GM12878 (cell line): ENCODE measurements around the gene HMGB2. TPM values are rescaled to one million over a fixed set of nuclear protein-coding genes. Genes with fewer than 3 reads are reported as not detected.

Experiments used
- BCL11A ChIP-seq: IDR thresholded peaks from 2 replicates; pipeline ENCODE4 v1.6.1; 2011; ENCODE audit warnings: low read depth, low read length
- BRCA1 ChIP-seq: IDR thresholded peaks from 2 replicates; pipeline ENCODE4 v1.6.1; 2011; ENCODE audit warnings: low read depth, low read length, improper control_type of control experiment
- CBX3 ChIP-seq: fragments of 200-600 bp; sonication (generic); IDR thresholded peaks from 2 replicates; pipeline ENCODE4 v1.6.1; 2016; ENCODE audit warnings: low read depth, borderline replicate concordance
- CBX5 ChIP-seq: sonication (generic); IDR thresholded peaks from 2 replicates; pipeline ENCODE4 v1.6.1; 2016; ENCODE audit warnings: low read depth, moderate library complexity, mild to moderate bottlenecking, inconsistent platforms
- CHD2 ChIP-seq: IDR thresholded peaks from 2 replicates; pipeline ENCODE4 v1.6.1; 2011; ENCODE audit warnings: low read depth, low read length, improper control_type of control experiment, borderline replicate concordance
- CREB1 ChIP-seq: IDR thresholded peaks from 2 replicates; pipeline ENCODE4 v1.6.1; 2012; ENCODE audit warnings: low read depth, mild to moderate bottlenecking, inconsistent platforms
- GABPA ChIP-seq: IDR thresholded peaks from 2 replicates; pipeline ENCODE4 v1.6.1; 2014; ENCODE audit warnings: antibody characterized with exemption, low read depth, mild to moderate bottlenecking, inconsistent platforms
- HSF1 ChIP-seq: fragments of 150-350 bp; IDR thresholded peaks from 2 replicates; pipeline ENCODE4 v1.6.1; 2014; ENCODE audit warnings: mild to moderate bottlenecking, low read depth, low read length
- IKZF2 ChIP-seq, 2 experiments: fragments of 450-650 bp; IDR thresholded peaks; 2 replicates each; pipeline ENCODE4 v1.6.1; 2017; ENCODE audit warnings: mild to moderate bottlenecking in 2 of 2, moderate library complexity in 2 of 2
- JUND ChIP-seq: IDR thresholded peaks from 2 replicates; pipeline ENCODE4 v1.6.1; 2012; ENCODE audit warnings: low read depth, mild to moderate bottlenecking, low read length, improper control_type of control experiment, moderate library complexity
- MXI1 ChIP-seq: fragments of 150-350 bp; IDR thresholded peaks from 2 replicates; pipeline ENCODE4 v1.6.1; 2011; ENCODE audit warnings: low read depth, mild to moderate bottlenecking, inconsistent platforms, low read length, improper control_type of control experiment
- NFIC ChIP-seq: IDR thresholded peaks from 2 replicates; pipeline ENCODE4 v1.6.1; 2012; ENCODE audit warnings: low read depth, mild to moderate bottlenecking, inconsistent platforms, low read length, moderate library complexity
- NR2C2 ChIP-seq: IDR thresholded peaks from 2 replicates; pipeline ENCODE4 v1.6.1; 2011; ENCODE audit warnings: borderline replicate concordance, low read depth; ENCODE audit not compliant: control insufficient read depth, insufficient read length
- NR2F1 ChIP-seq: fragments of 450-650 bp; conservative IDR thresholded peaks from 2 replicates; pipeline ENCODE4 v1.6.1; 2017; ENCODE audit warnings: mild to moderate bottlenecking
- PAX5 ChIP-seq: IDR thresholded peaks from 2 replicates; pipeline ENCODE4 v1.6.1; 2011; ENCODE audit warnings: low read depth, low read length, borderline replicate concordance
- PAX8 ChIP-seq: fragments of 450-650 bp; IDR thresholded peaks from 2 replicates; pipeline ENCODE4 v1.6.1; 2017; ENCODE audit warnings: mild to moderate bottlenecking, moderate library complexity
- SIX5 ChIP-seq: IDR thresholded peaks from 2 replicates; pipeline ENCODE4 v1.6.1; 2011; ENCODE audit warnings: mild to moderate bottlenecking, low read depth, low read length, moderate library complexity; ENCODE audit not compliant: severe bottlenecking
- SREBF2 ChIP-seq: IDR thresholded peaks from 2 replicates; pipeline ENCODE4 v1.6.1; 2012; ENCODE audit warnings: mild to moderate bottlenecking, low read length
- SUPT20H ChIP-seq: IDR thresholded peaks from 2 replicates; pipeline ENCODE4 v1.6.1; 2011; ENCODE audit warnings: low read depth, mild to moderate bottlenecking, low read length, moderate library complexity, borderline replicate concordance; ENCODE audit not compliant: control insufficient read depth
- TCF3 ChIP-seq: IDR thresholded peaks from 2 replicates; pipeline ENCODE4 v1.6.1; 2012; ENCODE audit warnings: low read depth, mild to moderate bottlenecking, low read length, borderline replicate concordance; ENCODE audit not compliant: insufficient read depth
- ZNF274 ChIP-seq: IDR thresholded peaks from one replicate; pipeline ENCODE4 v1.8.0; 2011; ENCODE audit not compliant: insufficient read length, insufficient read depth
- polyA plus RNA-seq, 11 experiments: library from polyadenylated mRNA; depleted of rRNA in 4 of 11; unstranded in 6 of 11; stranded (reverse) in 5 of 11; fragments of >200 nt; fragmentation: Nextera tagmentation in 4 of 11; fragmentation: Illumina TruSeq in 1 of 11; extraction: Ambion mirVana in 4 of 11; extraction: Trizol in 1 of 11; gene quantifications; 1 replicate in 1 of 11; 2 replicates in 10 of 11; pipeline versions ENCODE4 v1.2.1 to v1.2.3, GENCODE V29; 2011 to 2016; ENCODE audit warnings: inconsistent platforms in 2 of 11, missing spikeins in 2 of 11, low read depth in 1 of 11
- total RNA-seq, 4 experiments: library from RNA; depleted of rRNA in 3 of 4; stranded (reverse); fragments of >200 nt in 3 of 4; fragmentation: Illumina TruSeq in 1 of 4; extraction: Trizol in 1 of 4; gene quantifications; 2 replicates each; pipeline versions ENCODE4 v1.2.1 to v1.2.3, GENCODE V29; 2013 to 2021
- TF ChIP-seq, protein P1 (sequence below): fragments of 450-650 bp; formaldehyde crosslinking; IDR thresholded peaks from 2 replicates; pipeline ENCODE4 v1.4.0; 2022; ENCODE audit warnings: mild to moderate bottlenecking, moderate library complexity
- TF ChIP-seq, protein P2 (sequence below): fragments of 450-650 bp; IDR thresholded peaks from 2 replicates; pipeline ENCODE4 v1.6.1; 2016; ENCODE audit warnings: mild to moderate bottlenecking
- TF ChIP-seq, protein P3 (sequence below): fragments of 450-650 bp; IDR thresholded peaks from 2 replicates; pipeline ENCODE4 v1.6.1; 2016; ENCODE audit warnings: mild to moderate bottlenecking

HMGB2 gene
- total and polyA plus RNA-seq, 10 of the 15 experiments (the other 5 are each of a cell fraction or from before 2014, with no cell fraction given) = 260 to 961 (median 668) TPM

DNA sequence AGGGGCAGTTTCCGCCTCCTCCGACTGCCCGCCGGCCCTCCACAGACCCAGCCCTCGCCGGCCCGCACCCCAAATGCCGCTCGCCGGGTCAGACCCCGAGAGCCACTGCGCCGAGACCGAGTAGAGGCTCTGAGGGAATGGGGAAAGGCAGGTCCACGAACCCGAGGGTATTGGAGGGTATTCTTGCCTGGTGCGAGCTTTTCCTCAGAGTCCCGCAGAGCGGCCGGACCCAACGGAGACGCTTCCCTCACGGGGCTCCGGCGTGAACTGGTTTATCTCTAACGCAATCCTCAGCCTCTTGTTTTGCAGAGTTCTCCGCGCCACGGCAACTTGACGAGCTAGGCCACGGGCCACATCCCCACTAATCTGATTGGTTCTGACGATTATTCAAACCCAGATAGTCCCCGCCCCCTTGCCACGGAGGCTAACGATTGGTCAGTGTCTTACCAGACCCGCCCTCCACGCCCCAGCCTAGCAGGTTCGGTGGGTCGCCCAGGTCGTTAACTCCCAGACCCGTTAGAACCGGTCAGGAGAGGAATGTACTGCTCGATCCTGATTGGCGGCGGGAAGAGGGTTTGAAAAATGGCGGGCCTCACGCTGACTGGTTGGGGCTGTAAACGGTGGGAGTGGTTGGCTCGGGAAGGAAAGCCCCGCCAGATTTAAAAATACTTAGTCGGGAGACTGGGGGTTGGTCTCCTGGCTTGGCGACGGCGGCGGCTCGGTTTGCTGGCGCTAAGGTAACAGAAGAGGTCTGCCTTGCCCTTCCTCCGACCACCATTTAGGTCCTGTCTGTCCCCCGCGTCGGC, at the start of gene HMGB2 (continued):
- TF ChIP-seq NR2C2 = no peak
- TF ChIP-seq, protein P1, sequence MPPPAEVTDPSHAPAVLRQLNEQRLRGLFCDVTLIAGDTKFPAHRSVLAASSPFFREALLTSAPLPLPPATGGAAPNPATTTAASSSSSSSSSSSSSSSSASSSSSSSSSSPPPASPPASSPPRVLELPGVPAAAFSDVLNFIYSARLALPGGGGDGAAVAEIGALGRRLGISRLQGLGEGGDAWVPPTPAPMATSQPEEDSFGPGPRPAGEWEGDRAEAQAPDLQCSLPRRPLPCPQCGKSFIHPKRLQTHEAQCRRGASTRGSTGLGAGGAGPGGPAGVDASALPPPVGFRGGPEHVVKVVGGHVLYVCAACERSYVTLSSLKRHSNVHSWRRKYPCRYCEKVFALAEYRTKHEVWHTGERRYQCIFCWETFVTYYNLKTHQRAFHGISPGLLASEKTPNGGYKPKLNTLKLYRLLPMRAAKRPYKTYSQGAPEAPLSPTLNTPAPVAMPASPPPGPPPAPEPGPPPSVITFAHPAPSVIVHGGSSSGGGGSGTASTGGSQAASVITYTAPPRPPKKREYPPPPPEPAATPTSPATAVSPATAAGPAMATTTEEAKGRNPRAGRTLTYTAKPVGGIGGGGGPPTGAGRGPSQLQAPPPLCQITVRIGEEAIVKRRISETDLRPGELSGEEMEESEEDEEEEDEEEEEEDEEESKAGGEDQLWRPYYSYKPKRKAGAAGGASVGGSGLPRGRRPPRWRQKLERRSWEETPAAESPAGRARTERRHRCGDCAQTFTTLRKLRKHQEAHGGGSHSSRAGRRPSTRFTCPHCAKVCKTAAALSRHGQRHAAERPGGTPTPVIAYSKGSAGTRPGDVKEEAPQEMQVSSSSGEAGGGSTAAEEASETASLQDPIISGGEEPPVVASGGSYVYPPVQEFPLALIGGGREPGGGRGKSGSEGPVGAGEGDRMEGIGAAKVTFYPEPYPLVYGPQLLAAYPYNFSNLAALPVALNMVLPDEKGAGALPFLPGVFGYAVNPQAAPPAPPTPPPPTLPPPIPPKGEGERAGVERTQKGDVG (CRISPR knock-in tag) = no peak
- no peak for TF ChIP-seq GABPA
- TF ChIP-seq CBX5 = 0 out of 2 replicates have a peak, but pooled peaks have one; percentile 65
- no peak for TF ChIP-seq PAX8
- TF ChIP-seq NR2F1 = 0 out of 2 replicates have a peak, but pooled peaks have one; percentile 39
- TF ChIP-seq MXI1 = peak; percentile 90
- no peak for TF ChIP-seq ZNF274
- TF ChIP-seq SIX5 = no peak
- peak; percentile 87 for TF ChIP-seq CREB1
- no peak for TF ChIP-seq CBX3
- no peak for TF ChIP-seq NFIC
- TF ChIP-seq, protein P2, sequence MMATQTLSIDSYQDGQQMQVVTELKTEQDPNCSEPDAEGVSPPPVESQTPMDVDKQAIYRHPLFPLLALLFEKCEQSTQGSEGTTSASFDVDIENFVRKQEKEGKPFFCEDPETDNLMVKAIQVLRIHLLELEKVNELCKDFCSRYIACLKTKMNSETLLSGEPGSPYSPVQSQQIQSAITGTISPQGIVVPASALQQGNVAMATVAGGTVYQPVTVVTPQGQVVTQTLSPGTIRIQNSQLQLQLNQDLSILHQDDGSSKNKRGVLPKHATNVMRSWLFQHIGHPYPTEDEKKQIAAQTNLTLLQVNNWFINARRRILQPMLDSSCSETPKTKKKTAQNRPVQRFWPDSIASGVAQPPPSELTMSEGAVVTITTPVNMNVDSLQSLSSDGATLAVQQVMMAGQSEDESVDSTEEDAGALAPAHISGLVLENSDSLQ = peak; percentile 82
- TF ChIP-seq CHD2 = peak; percentile 90
- no peak for TF ChIP-seq PAX5
- TF ChIP-seq JUND = no peak
- peak; percentile 84; the same call in 1 of the 2 replicates for TF ChIP-seq TCF3
- no peak for TF ChIP-seq HSF1
- TF ChIP-seq, protein P3, sequence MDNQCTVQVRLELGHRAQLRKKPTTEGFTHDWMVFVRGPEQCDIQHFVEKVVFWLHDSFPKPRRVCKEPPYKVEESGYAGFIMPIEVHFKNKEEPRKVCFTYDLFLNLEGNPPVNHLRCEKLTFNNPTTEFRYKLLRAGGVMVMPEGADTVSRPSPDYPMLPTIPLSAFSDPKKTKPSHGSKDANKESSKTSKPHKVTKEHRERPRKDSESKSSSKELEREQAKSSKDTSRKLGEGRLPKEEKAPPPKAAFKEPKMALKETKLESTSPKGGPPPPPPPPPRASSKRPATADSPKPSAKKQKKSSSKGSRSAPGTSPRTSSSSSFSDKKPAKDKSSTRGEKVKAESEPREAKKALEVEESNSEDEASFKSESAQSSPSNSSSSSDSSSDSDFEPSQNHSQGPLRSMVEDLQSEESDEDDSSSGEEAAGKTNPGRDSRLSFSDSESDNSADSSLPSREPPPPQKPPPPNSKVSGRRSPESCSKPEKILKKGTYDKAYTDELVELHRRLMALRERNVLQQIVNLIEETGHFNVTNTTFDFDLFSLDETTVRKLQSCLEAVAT = peak; percentile 81
- TF ChIP-seq BRCA1 = no peak
- no peak for TF ChIP-seq BCL11A
- no peak for TF ChIP-seq SREBF2
- TF ChIP-seq SUPT20H = no peak
- TF ChIP-seq IKZF2 (IDR thresholded peaks at IDR 0.05) = 0 out of 4 replicates have a peak, but pooled peaks of 1 of the 2 experiments have one; percentile 30
